Testis (tissue), 3 donors: Measurements from ENCODE around the gene FAM181A. TPM values are rescaled to one million over a fixed set of nuclear protein-coding genes. Genes with fewer than 3 reads are reported as not detected.

Source experiments
- DNase-seq: peaks from one replicate; pipeline ENCODE4 v3.0.0-alpha.2; 2019
- H3K27ac ChIP-seq, 2 donors: fragments of 200-600 bp; sonication (generic); one replicate each; pipeline ENCODE4 v1.5.1; 2019
- H3K27me3 ChIP-seq: fragments of 200-600 bp; sonication (generic); one replicate; pipeline ENCODE4 v1.5.1; 2019
- H3K36me3 ChIP-seq: fragments of 200-600 bp; sonication (generic); one replicate; pipeline ENCODE4 v1.5.1; 2017; ENCODE audit warnings: low read depth; ENCODE audit errors: missing control alignments
- H3K4me1 ChIP-seq: fragments of 200-600 bp; sonication (generic); one replicate; pipeline ENCODE4 v1.5.1; 2019
- H3K4me3 ChIP-seq, 2 donors: fragments of 200-600 bp; sonication (generic); one replicate each; pipeline ENCODE4 v1.5.1; 2017 to 2019
- H3K9me3 ChIP-seq: fragments of 200-600 bp; sonication (generic); one replicate; pipeline ENCODE4 v1.5.1; 2017
- POLR2A ChIP-seq: fragments of 450-650 bp; IDR thresholded peaks from one replicate; pipeline ENCODE4 v1.6.1; 2017; ENCODE audit warnings: antibody characterized with exemption, mild to moderate bottlenecking, moderate library complexity
- WGBS, 2 donors: methylation state at CpG; one replicate each; pipeline ENCODE4 v1.1.5; 2018; 5-methylcytosine and 5-hydroxymethylcytosine counted together
- intact Hi-C: fragments of 100-400 bp; cut with DNase I; formaldehyde crosslinking; loops from one replicate; pipeline ENCODE4 v1.15.1; 2023; ENCODE audit warnings: low total_unique reads
- polyA plus RNA-seq: library from polyadenylated mRNA; stranded (reverse); fragments of 350-450 nt; fragmentation: Illumina TruSeq; extraction: RNeasy Lipid Tissue Mini Kit (QIAGEN cat#74804); gene quantifications from one replicate; pipeline ENCODE4 v1.2.3, GENCODE V29; 2014; ENCODE audit warnings: low read depth, low replicate concordance; ENCODE audit not compliant: insufficient read depth
- total RNA-seq, 2 donors: library from RNA; depleted of rRNA; stranded (reverse); fragments of >200 nt; gene quantifications; one replicate each; pipeline ENCODE4 v1.2.3, GENCODE V29; 2016
- TF ChIP-seq, protein P1 (sequence below), 3 experiments: fragments of 450-650 bp in 2 of 3; fragments of 200-600 bp in 1 of 3; sonication (generic) in 1 of 3; IDR thresholded peaks; one replicate each; pipeline ENCODE4 v1.5.1; 2016 to 2019; ENCODE audit warnings: antibody characterized with exemption in 3 of 3, mild to moderate bottlenecking in 2 of 3, moderate library complexity in 1 of 3

Gene FAM181A
- total and polyA plus RNA-seq, 3 donors from 2014 or later, result 12.7 to 48.5 (median 18.0) TPM

DNA sequence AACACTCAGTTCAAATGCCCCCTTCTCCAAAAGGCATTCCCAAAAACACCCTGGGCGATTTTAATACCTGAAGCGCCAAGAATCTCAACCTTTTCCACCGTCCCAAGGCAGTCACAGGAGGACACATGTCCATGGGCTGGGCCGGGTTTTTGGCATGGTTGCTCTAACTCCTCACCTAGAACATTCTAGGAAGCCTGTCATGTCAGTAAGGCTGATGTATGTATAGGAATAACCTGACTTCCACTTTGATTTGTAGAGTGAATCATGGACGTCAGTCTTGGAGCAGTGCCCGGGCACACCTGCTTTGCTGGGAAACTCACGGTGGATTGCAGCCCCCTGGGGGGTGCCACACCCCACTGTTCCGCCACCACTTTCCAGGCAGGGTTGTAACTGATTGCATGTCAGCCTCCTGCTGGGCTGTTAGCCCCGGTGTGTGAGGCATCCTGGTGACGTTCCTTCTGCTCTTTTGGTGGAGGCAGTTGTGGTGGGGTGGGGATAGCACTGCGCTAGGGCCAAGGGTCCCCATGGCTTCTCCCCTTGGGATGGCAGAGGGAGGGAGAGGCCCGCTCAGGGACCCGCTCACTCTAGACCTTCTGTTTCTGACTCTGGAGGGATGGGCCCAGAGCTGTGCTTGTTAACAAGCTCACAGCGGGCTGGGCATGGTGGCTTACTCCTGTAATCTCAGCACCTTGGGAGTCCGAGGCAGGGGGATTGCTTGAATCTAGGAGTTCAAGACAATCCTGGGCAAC lies 35.2 kb upstream of the FAM181A start:
- DNase-seq, result no peak
- WGBS, 2 donors, result 85 to 89% methylated on average over 14 of the region's 15 CpGs
- TF ChIP-seq, protein P1, sequence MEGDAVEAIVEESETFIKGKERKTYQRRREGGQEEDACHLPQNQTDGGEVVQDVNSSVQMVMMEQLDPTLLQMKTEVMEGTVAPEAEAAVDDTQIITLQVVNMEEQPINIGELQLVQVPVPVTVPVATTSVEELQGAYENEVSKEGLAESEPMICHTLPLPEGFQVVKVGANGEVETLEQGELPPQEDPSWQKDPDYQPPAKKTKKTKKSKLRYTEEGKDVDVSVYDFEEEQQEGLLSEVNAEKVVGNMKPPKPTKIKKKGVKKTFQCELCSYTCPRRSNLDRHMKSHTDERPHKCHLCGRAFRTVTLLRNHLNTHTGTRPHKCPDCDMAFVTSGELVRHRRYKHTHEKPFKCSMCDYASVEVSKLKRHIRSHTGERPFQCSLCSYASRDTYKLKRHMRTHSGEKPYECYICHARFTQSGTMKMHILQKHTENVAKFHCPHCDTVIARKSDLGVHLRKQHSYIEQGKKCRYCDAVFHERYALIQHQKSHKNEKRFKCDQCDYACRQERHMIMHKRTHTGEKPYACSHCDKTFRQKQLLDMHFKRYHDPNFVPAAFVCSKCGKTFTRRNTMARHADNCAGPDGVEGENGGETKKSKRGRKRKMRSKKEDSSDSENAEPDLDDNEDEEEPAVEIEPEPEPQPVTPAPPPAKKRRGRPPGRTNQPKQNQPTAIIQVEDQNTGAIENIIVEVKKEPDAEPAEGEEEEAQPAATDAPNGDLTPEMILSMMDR (IDR thresholded peaks at IDR 0.05), result no peak
- TF ChIP-seq POLR2A, result no peak

DNA sequence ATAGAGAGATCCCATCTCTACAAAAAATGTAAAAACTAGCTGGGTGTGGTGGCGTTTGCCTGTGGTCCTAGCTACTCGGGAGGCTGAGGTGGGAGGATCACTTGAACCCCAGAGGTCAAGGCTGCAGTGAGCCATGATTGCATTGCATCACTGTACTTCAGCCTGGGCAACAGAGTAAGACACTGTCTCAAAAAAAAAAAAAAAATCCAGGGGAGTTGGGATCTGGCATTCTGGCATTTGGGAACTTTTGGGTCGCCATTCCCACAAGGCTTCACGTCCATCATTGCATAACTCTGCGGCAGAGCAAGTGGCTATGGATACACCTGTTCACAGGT lies 34.7 kb upstream of the FAM181A start:
- intact Hi-C loops, result no loop called here
- Histone ChIP-seq H3K4me3 (no peak overlapping the region), H3K4me1 (peaks cover 5% of the 10 kb centered on the region), H3K27me3 (no peaks in the 10 kb centered on the region), H3K9me3 (no peaks in the 10 kb centered on the region), H3K27ac (no peak overlapping the region), H3K36me3 (no peaks in the 10 kb centered on the region)
- TF ChIP-seq, protein P1 (IDR thresholded peaks at IDR 0.05), result no peak
- TF ChIP-seq POLR2A, result no peak
- 64 to 68% methylated on average over 5 of the region's 5 CpGs for WGBS, 2 donors
- no peak for DNase-seq

More for the DNA sequence above, 35.2 kb upstream of the FAM181A start:
- intact Hi-C loops, result no loop called here
- Histone ChIP-seq H3K36me3 (no peaks in the 10 kb centered on the region), H3K27ac (no peak overlapping the region), H3K4me3 (no peak overlapping the region), H3K4me1 (peaks cover 5% of the 10 kb centered on the region), H3K27me3 (no peaks in the 10 kb centered on the region), H3K9me3 (no peaks in the 10 kb centered on the region)

DNA sequence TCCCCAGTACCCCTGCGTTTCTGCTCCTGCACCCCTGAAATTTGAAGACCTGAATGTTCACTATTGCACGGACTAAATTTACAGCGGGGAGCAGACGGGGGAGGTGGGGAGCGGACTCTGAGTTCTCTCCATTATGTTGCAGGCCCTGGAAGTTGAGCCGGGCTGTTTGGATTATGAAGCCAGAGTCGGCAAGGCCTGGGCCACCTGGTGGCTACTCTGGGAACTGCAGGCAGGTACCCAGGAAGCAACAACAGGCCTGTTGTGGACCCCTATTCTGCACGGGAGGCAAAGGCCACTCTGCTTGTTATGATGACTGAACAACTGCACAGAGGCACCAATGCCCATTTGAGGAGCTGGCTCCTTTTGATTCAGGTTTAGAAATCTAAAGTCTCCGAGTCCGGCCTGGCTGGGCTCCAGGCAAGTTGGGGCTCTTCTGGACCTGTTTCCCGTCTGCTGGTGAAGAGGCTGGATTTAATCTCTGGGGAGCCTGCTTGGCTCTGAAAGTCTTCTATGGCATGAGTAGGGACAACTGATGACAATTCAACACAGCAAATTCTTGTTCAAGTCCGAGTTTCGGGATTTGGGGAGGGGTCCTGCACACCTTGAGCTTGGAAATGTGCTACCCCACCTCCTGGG lies 34.1 kb upstream of the FAM181A start:
- peak; percentile 91 for DNase-seq
- Histone ChIP-seq H3K27ac (no peak overlapping the region), H3K9me3 (no peaks in the 10 kb centered on the region), H3K27me3 (no peaks in the 10 kb centered on the region), H3K4me3 (no peak overlapping the region), H3K4me1 (peaks cover 5% of the 10 kb centered on the region), H3K36me3 (no peaks in the 10 kb centered on the region)
- intact Hi-C loops, result no loop called here
- TF ChIP-seq, protein P1 (IDR thresholded peaks at IDR 0.05), result peak; percentile 88 to 100 (median 95)
- TF ChIP-seq POLR2A, result no peak
- WGBS, 2 donors, result 24 to 28% methylated on average over 12 to 13 of the region's 13 CpGs

DNA sequence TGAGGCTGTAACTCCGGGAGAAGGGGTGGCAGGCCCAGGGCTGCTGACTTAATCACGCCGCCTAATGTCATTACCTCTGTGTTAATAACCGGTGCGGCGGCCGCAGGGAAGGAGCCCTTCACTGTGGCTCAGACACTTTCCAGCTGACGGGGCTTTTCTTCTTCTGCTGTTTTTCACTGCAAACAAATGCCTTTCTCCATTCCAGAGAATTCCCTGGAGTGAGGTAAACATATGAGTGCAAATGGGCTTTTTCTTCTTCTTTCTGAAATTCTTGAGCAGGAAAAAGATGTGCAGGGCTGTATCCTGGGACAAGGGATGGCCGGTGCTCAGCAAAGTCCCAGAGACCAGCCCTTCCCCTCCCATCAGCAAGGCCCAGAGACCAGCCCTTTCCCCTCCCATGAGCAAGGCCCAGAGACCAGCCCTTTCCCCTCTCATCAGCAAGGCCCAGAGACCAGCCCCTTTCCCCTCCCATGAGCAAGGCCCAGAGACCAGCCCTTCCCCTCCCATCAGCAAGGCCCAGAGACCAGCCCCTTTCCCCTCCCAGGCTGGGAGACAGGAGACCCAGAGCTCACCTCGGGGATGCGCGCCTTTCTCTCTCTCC lies 33.4 kb upstream of the FAM181A start:
- Histone ChIP-seq H3K27me3 (no peaks in the 10 kb centered on the region), H3K9me3 (no peaks in the 10 kb centered on the region), H3K36me3 (no peaks in the 10 kb centered on the region), H3K27ac (no peak overlapping the region), H3K4me3 (no peak overlapping the region), H3K4me1 (peaks cover 5% of the 10 kb centered on the region)
- intact Hi-C loops, result no loop called here
- WGBS, 2 donors, result 38 to 52% methylated on average over 12 of the region's 12 CpGs
- no peak for TF ChIP-seq POLR2A
- TF ChIP-seq, protein P1 (IDR thresholded peaks at IDR 0.05), result no peak
- no peak for DNase-seq
